DND-41 (cell line): ENCODE measurements around the gene TBC1D22A.
"Not testable (repeated sequence)": the region's sequence is repeated elsewhere in the genome, so short reads cannot be mapped to it uniquely, and the experiment has no call there.

Experiments used
- ATAC-seq: fragments of 200-7000 bp; cut with Tn5 transposase; 3 replicates; pipeline ENCODE4 v1.9.1; 2021; ENCODE audit warnings: low read depth; ENCODE audit not compliant: insufficient read depth
- DNase-seq: peaks from one replicate; pipeline ENCODE4 v3.0.0-alpha.2; 2020
- H2AFZ ChIP-seq: 2 replicates; pipeline ENCODE4 v1.6.0; 2012; ENCODE audit warnings: low read depth, low read length
- H3K27ac ChIP-seq: 2 replicates; pipeline ENCODE4 v1.5.1; 2012; ENCODE audit warnings: low read length, inconsistent platforms
- H3K27me3 ChIP-seq: fragments of 200-600 bp; sonication (generic); 2 replicates; pipeline ENCODE4 v1.6.0; 2012; ENCODE audit warnings: low read length, mild to moderate bottlenecking, inconsistent platforms; ENCODE audit not compliant: insufficient read depth, poor library complexity
- H3K36me3 ChIP-seq: 2 replicates; pipeline ENCODE4 v1.5.1; 2012; ENCODE audit warnings: low read length, inconsistent platforms; ENCODE audit not compliant: insufficient read depth
- H3K4me1 ChIP-seq: 2 replicates; pipeline ENCODE4 v1.5.1; 2012; ENCODE audit warnings: mild to moderate bottlenecking, low read length; ENCODE audit not compliant: insufficient read depth
- H3K4me2 ChIP-seq: 2 replicates; pipeline ENCODE4 v1.6.0; 2012; ENCODE audit warnings: mild to moderate bottlenecking, moderate library complexity, low read length, inconsistent platforms; ENCODE audit not compliant: insufficient read depth
- H3K4me3 ChIP-seq, 2 experiments: fragments of 200-600 bp in 1 of 2; shearing (Covaris generic) in 1 of 2; 2 replicates each; pipeline ENCODE4 v1.5.1; 2012 to 2016; ENCODE audit warnings: inconsistent platforms in 2 of 2, low read length in 2 of 2, mild to moderate bottlenecking in 2 of 2, low read depth in 1 of 2, moderate library complexity in 1 of 2
- H3K79me2 ChIP-seq: 2 replicates; pipeline ENCODE4 v1.6.0; 2012; ENCODE audit warnings: low read length, inconsistent platforms; ENCODE audit not compliant: insufficient read depth
- H3K9ac ChIP-seq: 2 replicates; pipeline ENCODE4 v1.6.0; 2012; ENCODE audit warnings: low read depth, mild to moderate bottlenecking, inconsistent platforms, low read length, moderate library complexity
- H3K9me3 ChIP-seq: 2 replicates; pipeline ENCODE4 v1.5.1; 2012; ENCODE audit warnings: low read length, moderate library complexity, mild to moderate bottlenecking, inconsistent platforms; ENCODE audit not compliant: insufficient read depth, severe bottlenecking
- H4K20me1 ChIP-seq: 2 replicates; pipeline ENCODE4 v1.6.0; 2012; ENCODE audit warnings: low read length; ENCODE audit not compliant: insufficient read depth
- CTCF ChIP-seq: IDR thresholded peaks from 2 replicates; pipeline ENCODE4 v1.5.1; 2012; ENCODE audit warnings: borderline replicate concordance, low read length, moderate library complexity, mild to moderate bottlenecking; ENCODE audit not compliant: poor library complexity, severe bottlenecking; ENCODE audit errors: extremely low read depth
- EZH2 ChIP-seq: IDR thresholded peaks from 3 replicates; pipeline ENCODE4 v1.6.1; 2012; ENCODE audit warnings: borderline replicate concordance, low read depth, mild to moderate bottlenecking, moderate library complexity, low read length, inconsistent platforms; ENCODE audit not compliant: severe bottlenecking

The TBC1D22A gene

GRCh38 chr22:46815896-46816731 is 53.7 kb downstream of the TBC1D22A start:
- TF ChIP-seq EZH2 = no peak
- TF ChIP-seq CTCF = no peak
- ATAC-seq = peak; percentile 54
- H3K36me3 ChIP-seq = peaks cover 17% of the 10 kb centered on the region

GRCh38 chr22:46817390-46817789 is 54.9 kb downstream of the TBC1D22A start:
- not testable (repeated sequence) for H3K4me3 ChIP-seq, ATAC-seq, H3K9me3 ChIP-seq, H3K4me2 ChIP-seq, H3K4me1 ChIP-seq, DNase-seq, H4K20me1 ChIP-seq, H3K27me3 ChIP-seq, H3K27ac ChIP-seq, H3K9ac ChIP-seq, H2AFZ ChIP-seq
- peaks cover 46% of the 10 kb centered on the region for H3K79me2 ChIP-seq
- peaks cover 17% of the 10 kb centered on the region for H3K36me3 ChIP-seq

More at GRCh38 chr22:46815896-46816731, 53.7 kb downstream of the TBC1D22A start:
- Histone ChIP-seq H3K79me2 (peaks cover 47% of the 10 kb centered on the region), H3K4me3 (no peak overlapping the region), H2AFZ (no peak overlapping the region), H4K20me1 (peaks cover 12% of the 10 kb centered on the region; the same call in 1 of the 2 replicates), H3K4me1 (no peaks in the 10 kb centered on the region), H3K9ac (no peak overlapping the region), H3K27me3 (no peaks in the 10 kb centered on the region), H3K4me2 (no peak overlapping the region), H3K9me3 (no peaks in the 10 kb centered on the region), H3K27ac (no peak overlapping the region)
- no peak for DNase-seq

- Histone ChIP-seq H4K20me1 (peaks cover 17% of the 10 kb centered on the region), H3K27ac (no peak overlapping the region), H2AFZ (no peak overlapping the region), H3K9me3 (no peaks in the 10 kb centered on the region), H3K9ac (no peak overlapping the region), H3K4me1 (no peaks in the 10 kb centered on the region), H3K4me3 (no peak overlapping the region), H3K27me3 (no peaks in the 10 kb centered on the region), H3K4me2 (no peak overlapping the region), H3K79me2 (peaks cover 54% of the 10 kb centered on the region), H3K36me3 (peaks cover 35% of the 10 kb centered on the region)
- DNase-seq (no peak), ATAC-seq (no peak)
- TF ChIP-seq EZH2 (no peak), CTCF (no peak)
These were observed 60.8 kb downstream of the TBC1D22A start for GRCh38 chr22:46823248-46823647.

- H3K4me1 ChIP-seq = no peaks in the 10 kb centered on the region
- H3K79me2 ChIP-seq = peaks cover 51% of the 10 kb centered on the region
- no peak overlapping the region for H3K9ac ChIP-seq
- H3K27ac ChIP-seq = no peak overlapping the region
- no peak overlapping the region for H2AFZ ChIP-seq
- H4K20me1 ChIP-seq = peaks cover 17% of the 10 kb centered on the region
- no peak overlapping the region for H3K4me3 ChIP-seq
- no peaks in the 10 kb centered on the region for H3K27me3 ChIP-seq
- DNase-seq (no peak), ATAC-seq (no peak)
- H3K36me3 ChIP-seq = peaks cover 39% of the 10 kb centered on the region
- no peak for TF ChIP-seq EZH2
- no peak for TF ChIP-seq CTCF
- H3K4me2 ChIP-seq = no peak overlapping the region
- H3K9me3 ChIP-seq = no peaks in the 10 kb centered on the region
These were observed 61.2 kb downstream of the TBC1D22A start for GRCh38 chr22:46823654-46824053.
